ENCODE results near the gene EXPH5. TPM values are rescaled to one million over a fixed set of nuclear protein-coding genes. Genes with fewer than 3 reads are reported as not detected.

EXPH5 gene
- total RNA-seq, 3 donors from 2014 or later (not counting 1 experiment from before 2014, with no cell fraction given), result 1.5 to 5.4 (median 2.6) TPM

GRCh38 chr11:108574675-108575074, 18.9 kb downstream of the EXPH5 start:
- no peak for ATAC-seq
- H3K27me3 Mint-ChIP-seq (ENCODE audit: low read depth in 2 of 2), result peaks cover 9 to 10% of the 10 kb centered on the region in 2 donors
- intact Hi-C loops (cut with micrococcal nuclease), result no loop called here

GRCh38 chr11:108571001-108571400, 22.6 kb downstream of the EXPH5 start:
- H3K27ac Mint-ChIP-seq, result no peak overlapping the region
- H3K27me3 Mint-ChIP-seq (ENCODE audit: low read depth in 2 of 2), result no peaks in the 10 kb centered on the region
- WGBS (ENCODE audit: insufficient coverage), result 91% methylated on average over 2 of the region's 2 CpGs

More at GRCh38 chr11:108574675-108575074, 18.9 kb downstream of the EXPH5 start:
- no peak for TF ChIP-seq CTCF (IDR thresholded peaks at IDR 0.05)
- peaks cover 0 to 4% of the 10 kb centered on the region in 2 donors for H3K4me1 Mint-ChIP-seq
- H3K27ac Mint-ChIP-seq, result no peak overlapping the region
- no peaks in the 10 kb centered on the region for H3K36me3 Mint-ChIP-seq
- Histone ChIP-seq H3K9me3 (ENCODE audit: control insufficient read depth, insufficient read depth, low read length) (no peaks in the 10 kb centered on the region), H3K27me3 (ENCODE audit: control insufficient read depth, insufficient read depth, low read length) (peaks cover 1% of the 10 kb centered on the region), H3K4me3 (ENCODE audit: low read length) (no peak overlapping the region), H3K27ac (ENCODE audit: low read length) (no peak overlapping the region), H3K36me3 (ENCODE audit: control insufficient read depth, insufficient read depth, low read length) (no peaks in the 10 kb centered on the region), H3K4me1 (ENCODE audit: control insufficient read depth, insufficient read depth, low read length) (no peaks in the 10 kb centered on the region)
- DNase-seq, result no peak
- WGBS (ENCODE audit: insufficient coverage), result 97% methylated on average over 3 of the region's 4 CpGs
- H3K4me3 Mint-ChIP-seq, result no peak overlapping the region
- H3K9me3 Mint-ChIP-seq, result no peaks in the 10 kb centered on the region

GRCh38 chr11:108569896-108570295, 23.7 kb downstream of the EXPH5 start:
- ATAC-seq (no peak), DNase-seq (no peak)
- intact Hi-C loops (cut with micrococcal nuclease), result no loop called here
- H3K36me3 Mint-ChIP-seq, result no peaks in the 10 kb centered on the region
- H3K27ac Mint-ChIP-seq, result no peak overlapping the region
- H3K27me3 ChIP-seq (ENCODE audit: control insufficient read depth, insufficient read depth, low read length), result no peaks in the 10 kb centered on the region
- H3K36me3 ChIP-seq (ENCODE audit: control insufficient read depth, insufficient read depth, low read length), result no peaks in the 10 kb centered on the region
- 92% methylated on average over 1 of the region's 1 CpG for WGBS (ENCODE audit: insufficient coverage)
- no peaks in the 10 kb centered on the region for H3K9me3 ChIP-seq (ENCODE audit: control insufficient read depth, insufficient read depth, low read length)
- no peak for TF ChIP-seq CTCF (IDR thresholded peaks at IDR 0.05)
- H3K4me1 Mint-ChIP-seq, result peaks cover 0 to 4% of the 10 kb centered on the region in 2 donors
- H3K27me3 Mint-ChIP-seq (ENCODE audit: low read depth in 2 of 2), result no peaks in the 10 kb centered on the region
- no peak overlapping the region for H3K27ac ChIP-seq (ENCODE audit: low read length)
- H3K4me3 Mint-ChIP-seq, result no peak overlapping the region
- H3K4me3 ChIP-seq (ENCODE audit: low read length), result no peak overlapping the region
- H3K4me1 ChIP-seq (ENCODE audit: control insufficient read depth, insufficient read depth, low read length), result no peaks in the 10 kb centered on the region
- no peaks in the 10 kb centered on the region for H3K9me3 Mint-ChIP-seq

More at GRCh38 chr11:108571001-108571400, 22.6 kb downstream of the EXPH5 start:
- intact Hi-C loops (cut with micrococcal nuclease), result no loop called here
- Mint-ChIP-seq H3K4me3 (no peak overlapping the region), H3K9me3 (no peaks in the 10 kb centered on the region), H3K4me1 (peaks cover 0 to 4% of the 10 kb centered on the region in 2 donors), H3K36me3 (no peaks in the 10 kb centered on the region)
- no peak for DNase-seq
- TF ChIP-seq CTCF (IDR thresholded peaks at IDR 0.05), result no peak
- no peak for ATAC-seq
- Histone ChIP-seq H3K4me3 (ENCODE audit: low read length) (no peak overlapping the region), H3K27ac (ENCODE audit: low read length) (no peak overlapping the region), H3K4me1 (ENCODE audit: control insufficient read depth, insufficient read depth, low read length) (no peaks in the 10 kb centered on the region), H3K27me3 (ENCODE audit: control insufficient read depth, insufficient read depth, low read length) (no peaks in the 10 kb centered on the region), H3K9me3 (ENCODE audit: control insufficient read depth, insufficient read depth, low read length) (no peaks in the 10 kb centered on the region), H3K36me3 (ENCODE audit: control insufficient read depth, insufficient read depth, low read length) (no peaks in the 10 kb centered on the region)

- DNase-seq (no peak), ATAC-seq (no peak)
- Mint-ChIP-seq H3K4me3 (no peak overlapping the region), H3K27me3 (ENCODE audit: low read depth in 2 of 2) (no peaks in the 10 kb centered on the region), H3K9me3 (no peaks in the 10 kb centered on the region), H3K36me3 (no peaks in the 10 kb centered on the region), H3K27ac (no peak overlapping the region), H3K4me1 (peaks cover 0 to 4% of the 10 kb centered on the region in 2 donors)
- H3K27ac ChIP-seq (ENCODE audit: low read length), result no peak overlapping the region
- H3K36me3 ChIP-seq (ENCODE audit: control insufficient read depth, insufficient read depth, low read length), result no peaks in the 10 kb centered on the region
- H3K4me3 ChIP-seq (ENCODE audit: low read length), result no peak overlapping the region
- no peaks in the 10 kb centered on the region for H3K9me3 ChIP-seq (ENCODE audit: control insufficient read depth, insufficient read depth, low read length)
- intact Hi-C loops (cut with micrococcal nuclease), result no loop called here
- WGBS (ENCODE audit: insufficient coverage), result 90% methylated on average over 10 of the region's 11 CpGs
- TF ChIP-seq CTCF (IDR thresholded peaks at IDR 0.05), result no peak
- no peaks in the 10 kb centered on the region for H3K27me3 ChIP-seq (ENCODE audit: control insufficient read depth, insufficient read depth, low read length)
- H3K4me1 ChIP-seq (ENCODE audit: control insufficient read depth, insufficient read depth, low read length), result no peaks in the 10 kb centered on the region
Measured at GRCh38 chr11:108568195-108568858, 25.2 kb downstream of the EXPH5 start.

Measured in natural killer cell (primary cell).